ENCODE results near the gene VMO1. TPM values are rescaled to one million over a fixed set of nuclear protein-coding genes. Genes with fewer than 3 reads are reported as not detected.

The VMO1 gene
- total RNA-seq, 4 donors from 2014 or later = 1.8 to 4.0 TPM; not detected in 2

DNA sequence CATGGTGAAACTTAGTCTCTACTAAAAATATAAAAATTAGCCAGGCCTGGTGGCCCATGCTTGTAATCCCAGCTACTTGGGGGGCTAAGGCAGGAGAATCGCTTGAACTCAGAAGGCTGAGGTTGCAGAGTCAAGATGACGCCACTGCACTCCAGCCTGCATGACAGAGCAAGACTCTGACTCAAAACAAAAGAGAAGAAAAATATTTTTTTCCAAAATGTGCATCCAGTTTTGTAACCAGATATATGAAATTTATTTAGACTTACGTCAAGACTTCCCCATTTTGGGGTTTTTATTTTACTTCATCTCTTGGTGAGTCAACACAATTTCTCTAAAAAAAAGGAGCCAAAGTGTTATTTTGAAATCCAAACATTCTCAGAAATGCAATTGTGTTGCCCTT is 20.0 kb downstream of the VMO1 start:
- WGBS, 2 donors = 80 to 88% methylated on average over 3 of the region's 3 CpGs
- Histone ChIP-seq H3K9me3 (no peaks in the 10 kb centered on the region), H3K36me3 (no peaks in the 10 kb centered on the region), H3K27me3 (no peaks in the 10 kb centered on the region), H3K27ac (no peak overlapping the region), H3K4me1 (no peaks in the 10 kb centered on the region), H3K4me3 (replicated peaks in 1 of 3) (no peak overlapping the region)
- intact Hi-C loops (cut with DNase I) = no loop called here
- no peak for DNase-seq
- TF ChIP-seq POLR2A (IDR thresholded peaks at IDR 0.05) = no peak
- TF ChIP-seq, protein P1, sequence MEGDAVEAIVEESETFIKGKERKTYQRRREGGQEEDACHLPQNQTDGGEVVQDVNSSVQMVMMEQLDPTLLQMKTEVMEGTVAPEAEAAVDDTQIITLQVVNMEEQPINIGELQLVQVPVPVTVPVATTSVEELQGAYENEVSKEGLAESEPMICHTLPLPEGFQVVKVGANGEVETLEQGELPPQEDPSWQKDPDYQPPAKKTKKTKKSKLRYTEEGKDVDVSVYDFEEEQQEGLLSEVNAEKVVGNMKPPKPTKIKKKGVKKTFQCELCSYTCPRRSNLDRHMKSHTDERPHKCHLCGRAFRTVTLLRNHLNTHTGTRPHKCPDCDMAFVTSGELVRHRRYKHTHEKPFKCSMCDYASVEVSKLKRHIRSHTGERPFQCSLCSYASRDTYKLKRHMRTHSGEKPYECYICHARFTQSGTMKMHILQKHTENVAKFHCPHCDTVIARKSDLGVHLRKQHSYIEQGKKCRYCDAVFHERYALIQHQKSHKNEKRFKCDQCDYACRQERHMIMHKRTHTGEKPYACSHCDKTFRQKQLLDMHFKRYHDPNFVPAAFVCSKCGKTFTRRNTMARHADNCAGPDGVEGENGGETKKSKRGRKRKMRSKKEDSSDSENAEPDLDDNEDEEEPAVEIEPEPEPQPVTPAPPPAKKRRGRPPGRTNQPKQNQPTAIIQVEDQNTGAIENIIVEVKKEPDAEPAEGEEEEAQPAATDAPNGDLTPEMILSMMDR (IDR thresholded peaks at IDR 0.05) = no peak

DNA sequence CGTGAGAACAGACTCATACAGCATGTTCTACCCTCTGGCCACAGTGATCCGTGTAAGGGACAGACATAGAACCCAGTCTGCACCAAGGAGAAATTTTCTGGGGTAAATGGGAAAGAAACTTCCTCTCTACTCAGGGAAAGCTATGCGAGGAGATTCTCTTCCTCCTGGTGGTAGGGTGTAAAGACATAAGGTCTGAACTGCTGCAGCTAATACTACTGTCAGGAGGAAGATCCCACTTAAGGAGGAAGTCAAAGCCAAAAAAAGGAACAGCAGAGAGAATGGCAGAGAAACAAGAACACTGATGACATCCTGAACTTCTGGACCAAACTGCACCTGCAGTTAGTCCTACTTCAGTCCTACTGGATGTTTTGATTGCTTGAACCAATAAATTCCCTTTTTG is 21.6 kb downstream of the VMO1 start:
- WGBS, 2 donors = 71% methylated on average over 3 of the region's 3 CpGs
- no peaks in the 10 kb centered on the region for H3K4me1 ChIP-seq
- intact Hi-C loops (cut with DNase I) = no loop called here

GRCh38 chr17:4759776-4760236 is 26.4 kb downstream of the VMO1 start:
- no peaks in the 10 kb centered on the region for H3K27me3 ChIP-seq
- H3K36me3 ChIP-seq = no peaks in the 10 kb centered on the region
- WGBS, 2 donors = 89 to 97% methylated on average over 10 of the region's 10 CpGs
- intact Hi-C loops (cut with DNase I) = no loop called here
- no peaks in the 10 kb centered on the region for H3K4me1 ChIP-seq
- H3K4me3 ChIP-seq (replicated peaks in 1 of 3) = no peak overlapping the region
- H3K27ac ChIP-seq = no peak overlapping the region
- H3K9me3 ChIP-seq = no peaks in the 10 kb centered on the region
- no peak for TF ChIP-seq POLR2A (IDR thresholded peaks at IDR 0.05)
- TF ChIP-seq, protein P1 (IDR thresholded peaks at IDR 0.05) = no peak
- DNase-seq = no peak

More for the DNA sequence above, 21.6 kb downstream of the VMO1 start:
- no peaks in the 10 kb centered on the region for H3K9me3 ChIP-seq
- TF ChIP-seq, protein P1 (IDR thresholded peaks at IDR 0.05) = no peak
- no peak for TF ChIP-seq POLR2A (IDR thresholded peaks at IDR 0.05)
- no peaks in the 10 kb centered on the region for H3K27me3 ChIP-seq
- no peak overlapping the region for H3K27ac ChIP-seq
- H3K36me3 ChIP-seq = no peaks in the 10 kb centered on the region
- no peak for DNase-seq
- no peak overlapping the region for H3K4me3 ChIP-seq (replicated peaks in 1 of 3)

- H3K27me3 ChIP-seq = no peaks in the 10 kb centered on the region
- intact Hi-C loops (cut with DNase I) = no loop called here
- H3K4me1 ChIP-seq = no peaks in the 10 kb centered on the region
- no peak for DNase-seq
- no peak overlapping the region for H3K27ac ChIP-seq
- TF ChIP-seq, protein P1 (IDR thresholded peaks at IDR 0.05) = no peak
- no peak for TF ChIP-seq POLR2A (IDR thresholded peaks at IDR 0.05)
- H3K36me3 ChIP-seq = no peaks in the 10 kb centered on the region
- no peaks in the 10 kb centered on the region for H3K9me3 ChIP-seq
- 89 to 90% methylated on average over 1 of the region's 1 CpG for WGBS, 2 donors
- no peak overlapping the region for H3K4me3 ChIP-seq (replicated peaks in 1 of 3)
These were observed 32.8 kb downstream of the VMO1 start for GRCh38 chr17:4753392-4753791.

DNA sequence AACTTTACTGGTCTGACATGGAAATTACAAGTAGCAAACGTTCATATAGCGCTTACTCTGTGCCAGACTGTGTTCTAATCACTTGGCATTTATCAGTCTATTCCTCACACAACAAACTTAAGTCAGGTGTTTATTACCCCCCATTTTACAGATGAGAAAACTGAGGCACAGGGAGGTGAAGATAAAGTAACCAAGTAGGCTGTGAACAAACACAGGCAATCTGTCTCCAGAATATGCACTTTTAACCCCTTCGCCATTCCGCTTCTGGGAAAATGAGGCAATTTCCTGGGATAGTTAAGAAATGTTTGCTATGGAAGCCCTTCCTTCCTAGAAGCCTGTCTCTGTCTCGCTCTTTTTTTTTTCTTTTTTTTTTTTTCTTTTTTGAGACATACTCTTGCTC is 34.2 kb downstream of the VMO1 start:
- no peaks in the 10 kb centered on the region for H3K27me3 ChIP-seq
- DNase-seq = no peak
- H3K9me3 ChIP-seq = no peaks in the 10 kb centered on the region
- 67 to 76% methylated on average over 5 of the region's 5 CpGs for WGBS, 2 donors
- TF ChIP-seq POLR2A (IDR thresholded peaks at IDR 0.05) = no peak
- TF ChIP-seq, protein P1 (IDR thresholded peaks at IDR 0.05) = no peak
- no peaks in the 10 kb centered on the region for H3K4me1 ChIP-seq
- no peak overlapping the region for H3K4me3 ChIP-seq (replicated peaks in 1 of 3)
- H3K36me3 ChIP-seq = no peaks in the 10 kb centered on the region
- intact Hi-C loops (cut with DNase I) = no loop called here
- H3K27ac ChIP-seq = no peak overlapping the region
